ENCODE measurements around the gene ERICH6B. TPM values are rescaled to one million over a fixed set of nuclear protein-coding genes. Genes with fewer than 3 reads are reported as not detected.

ERICH6B gene
- polyA plus RNA-seq, 1 of the 3 experiments (the other 2 are of a cell fraction) = not detected

GRCh38 chr13:45590066-45590465 lies 25.5 kb downstream of the ERICH6B start:
- no peaks in the 10 kb centered on the region for H4K20me1 ChIP-seq (ENCODE audit: insufficient read depth)
- ChIA-PET CTCF (no interaction called here), POLR2A (no interaction called here)
- H2AFZ ChIP-seq (ENCODE audit: low read depth) = no peak overlapping the region
- no peaks in the 10 kb centered on the region for H3K9me3 ChIP-seq
- no peaks in the 10 kb centered on the region for H3K36me3 ChIP-seq (replicated peaks in 1 of 2; ENCODE audit: control insufficient read depth in 1 of 2, insufficient read depth in 2 of 2, low read length in 1 of 2)
- no peaks in the 10 kb centered on the region; the same call in 1 of the 2 replicates for H3K27me3 ChIP-seq (ENCODE audit: insufficient read depth)
- TF ChIP-seq EZH2phosphoT487 (IDR thresholded peaks at IDR 0.05; ENCODE audit: borderline replicate concordance, low read depth) = no peak
- WGBS (ENCODE audit: low lambda C conversion rate) = 56% methylated on average over 4 of the region's 4 CpGs
- no peaks in the 10 kb centered on the region for H3K79me2 ChIP-seq (ENCODE audit: insufficient read depth)
- no peaks in the 10 kb centered on the region for H3F3A ChIP-seq (replicated peaks; ENCODE audit: insufficient read depth)
- H3K9me2 ChIP-seq = no peaks in the 10 kb centered on the region
- no peak for DNase-seq
- H3K4me2 ChIP-seq = no peak overlapping the region
- H3K27ac ChIP-seq (ENCODE audit: low read depth in 2 of 2, low read length in 1 of 2) = no peak overlapping the region
- H3K4me1 ChIP-seq (ENCODE audit: control insufficient read depth in 1 of 2, insufficient read depth in 2 of 2, low read depth in 1 of 2, low read length in 1 of 2) = no peaks in the 10 kb centered on the region
- no peak overlapping the region for H3K9ac ChIP-seq
- no peak overlapping the region for H3K4me3 ChIP-seq (ENCODE audit: low read depth in 2 of 2, low read length in 1 of 2)

DNA sequence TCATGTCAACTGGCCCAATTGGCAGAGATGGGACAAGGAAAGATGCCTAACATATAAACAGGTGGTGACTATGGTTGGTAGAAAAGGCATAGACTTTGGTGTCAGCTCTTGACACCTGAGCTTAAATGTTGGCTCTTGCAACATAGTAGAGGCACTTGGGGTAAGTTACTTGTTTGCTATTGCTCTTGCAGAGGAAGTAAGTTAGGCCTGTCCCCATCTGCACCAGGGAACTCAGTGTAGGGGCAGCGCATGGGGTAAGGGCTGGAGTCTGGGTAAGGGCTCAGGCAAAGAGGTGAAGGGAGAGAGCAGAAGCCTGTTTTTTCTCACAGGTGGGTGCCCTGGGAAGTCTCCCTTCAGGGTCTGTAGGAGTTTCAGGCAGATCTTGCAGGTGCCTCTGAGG lies 27.6 kb downstream of the ERICH6B start:
- POLR2A ChIA-PET = no interaction called here
- TF ChIP-seq, protein P1, sequence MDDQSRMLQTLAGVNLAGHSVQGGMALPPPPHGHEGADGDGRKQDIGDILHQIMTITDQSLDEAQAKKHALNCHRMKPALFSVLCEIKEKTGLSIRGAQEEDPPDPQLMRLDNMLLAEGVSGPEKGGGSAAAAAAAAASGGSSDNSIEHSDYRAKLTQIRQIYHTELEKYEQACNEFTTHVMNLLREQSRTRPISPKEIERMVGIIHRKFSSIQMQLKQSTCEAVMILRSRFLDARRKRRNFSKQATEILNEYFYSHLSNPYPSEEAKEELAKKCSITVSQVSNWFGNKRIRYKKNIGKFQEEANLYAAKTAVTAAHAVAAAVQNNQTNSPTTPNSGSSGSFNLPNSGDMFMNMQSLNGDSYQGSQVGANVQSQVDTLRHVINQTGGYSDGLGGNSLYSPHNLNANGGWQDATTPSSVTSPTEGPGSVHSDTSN (IDR thresholded peaks at IDR 0.05) = no peak
- TF ChIP-seq FOXJ3 (CRISPR knock-in tag; IDR thresholded peaks at IDR 0.05) (no peak), FOXM1 (IDR thresholded peaks at IDR 0.05; ENCODE audit: low read depth) (no peak), CHD2 (IDR thresholded peaks at IDR 0.05; ENCODE audit: low read length, partially characterized antibody) (no peak), MXI1 (IDR thresholded peaks at IDR 0.05; ENCODE audit: low read depth, low read length) (no peak), EP300 (IDR thresholded peaks at IDR 0.05; ENCODE audit: borderline replicate concordance in 1 of 2, low read depth in 1 of 2, low read length in 1 of 2) (no peak), RXRA (IDR thresholded peaks at IDR 0.05; ENCODE audit: borderline replicate concordance, low read depth) (no peak)
- TF ChIP-seq, protein P2, sequence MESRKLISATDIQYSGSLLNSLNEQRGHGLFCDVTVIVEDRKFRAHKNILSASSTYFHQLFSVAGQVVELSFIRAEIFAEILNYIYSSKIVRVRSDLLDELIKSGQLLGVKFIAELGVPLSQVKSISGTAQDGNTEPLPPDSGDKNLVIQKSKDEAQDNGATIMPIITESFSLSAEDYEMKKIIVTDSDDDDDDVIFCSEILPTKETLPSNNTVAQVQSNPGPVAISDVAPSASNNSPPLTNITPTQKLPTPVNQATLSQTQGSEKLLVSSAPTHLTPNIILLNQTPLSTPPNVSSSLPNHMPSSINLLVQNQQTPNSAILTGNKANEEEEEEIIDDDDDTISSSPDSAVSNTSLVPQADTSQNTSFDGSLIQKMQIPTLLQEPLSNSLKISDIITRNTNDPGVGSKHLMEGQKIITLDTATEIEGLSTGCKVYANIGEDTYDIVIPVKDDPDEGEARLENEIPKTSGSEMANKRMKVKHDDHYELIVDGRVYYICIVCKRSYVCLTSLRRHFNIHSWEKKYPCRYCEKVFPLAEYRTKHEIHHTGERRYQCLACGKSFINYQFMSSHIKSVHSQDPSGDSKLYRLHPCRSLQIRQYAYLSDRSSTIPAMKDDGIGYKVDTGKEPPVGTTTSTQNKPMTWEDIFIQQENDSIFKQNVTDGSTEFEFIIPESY (IDR thresholded peaks at IDR 0.05; ENCODE audit: borderline replicate concordance, low read depth) = no peak

More for the DNA sequence above, 27.6 kb downstream of the ERICH6B start:
- Histone ChIP-seq H3K27ac (ENCODE audit: low read depth in 2 of 2, low read length in 1 of 2) (no peak overlapping the region), H3K9me3 (no peaks in the 10 kb centered on the region), H3K27me3 (ENCODE audit: insufficient read depth) (no peaks in the 10 kb centered on the region; the same call in 1 of the 2 replicates), H3K79me2 (ENCODE audit: insufficient read depth) (no peaks in the 10 kb centered on the region), H3K4me2 (no peak overlapping the region), H3K9ac (no peak overlapping the region), H4K20me1 (ENCODE audit: insufficient read depth) (no peaks in the 10 kb centered on the region), H3K9me2 (no peaks in the 10 kb centered on the region), H3K36me3 (replicated peaks in 1 of 2; ENCODE audit: control insufficient read depth in 1 of 2, insufficient read depth in 2 of 2, low read length in 1 of 2) (no peaks in the 10 kb centered on the region), H3K4me3 (ENCODE audit: low read depth in 2 of 2, low read length in 1 of 2) (no peak overlapping the region), H3F3A (replicated peaks; ENCODE audit: insufficient read depth) (no peaks in the 10 kb centered on the region), H3K4me1 (ENCODE audit: control insufficient read depth in 1 of 2, insufficient read depth in 2 of 2, low read depth in 1 of 2, low read length in 1 of 2) (no peaks in the 10 kb centered on the region), H2AFZ (ENCODE audit: low read depth) (no peak overlapping the region)
- no peak for DNase-seq
- WGBS (ENCODE audit: low lambda C conversion rate) = 90% methylated on average over 1 of the region's 1 CpG
- CTCF ChIA-PET = no interaction called here

All from SK-N-SH (cell line).